Ramos (cell line): ENCODE data around the gene ZNF195.
"Not testable (repeated sequence)": the region's sequence is repeated elsewhere in the genome, so short reads cannot be mapped to it uniquely, and the experiment has no call there.

Experiments
- in situ Hi-C: fragments of 300-500 bp; cut with MboI; formaldehyde crosslinking; loops from one replicate; pipeline ENCODE4 v1.14.3; 2022; ENCODE audit warnings: low sequenced_read_pairs; ENCODE audit not compliant: unreplicated experiment

ZNF195 gene

DNA sequence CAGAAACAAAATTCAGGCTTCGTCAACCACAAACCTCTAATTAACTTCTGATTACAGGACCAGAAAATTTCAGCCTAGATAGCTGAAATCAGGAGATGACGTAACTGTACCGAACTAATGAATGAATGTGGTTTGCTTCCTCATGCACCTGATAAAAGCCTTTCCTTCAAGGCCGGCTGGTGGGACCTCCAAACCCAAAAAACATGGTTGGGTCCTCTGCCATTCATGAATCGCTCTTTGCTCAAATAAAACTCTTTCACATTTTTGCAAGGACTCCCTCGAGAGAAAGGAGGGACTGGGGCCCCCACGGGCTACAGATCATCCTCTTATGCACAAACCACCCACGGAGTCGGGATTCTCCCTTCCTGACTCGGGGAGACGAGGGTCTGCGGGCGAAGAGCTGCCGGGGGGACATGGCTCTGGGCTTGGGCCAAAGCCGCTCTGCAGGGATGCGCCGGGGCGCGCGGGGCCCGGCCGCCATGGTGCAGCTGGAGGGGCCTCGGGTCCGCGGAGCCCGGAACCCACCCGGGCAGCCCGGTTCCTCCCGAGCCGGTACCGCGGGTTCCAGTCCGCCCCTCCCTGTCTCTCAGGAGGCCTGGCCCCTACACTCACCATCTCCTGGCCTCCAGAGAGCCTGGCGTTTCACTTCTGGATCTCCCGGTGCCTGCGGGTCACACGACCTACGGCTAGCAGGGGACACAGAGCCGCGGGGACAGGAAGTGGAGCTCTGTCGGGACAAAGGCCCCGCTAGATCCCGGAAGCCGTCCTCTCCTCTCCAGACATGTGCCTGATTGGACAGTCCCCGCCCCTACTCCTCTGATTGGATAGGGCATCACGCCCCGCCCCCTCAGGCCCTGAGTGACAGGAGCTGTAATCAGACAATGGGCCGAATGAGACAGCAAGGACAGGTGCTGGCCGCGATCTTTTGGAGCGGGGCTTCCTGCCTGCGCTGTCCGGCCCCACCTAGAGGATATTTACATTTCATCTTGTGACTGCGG is at the start of gene ZNF195:
ZNF195 (minus strand) TSS at position 721 of the 998 bp plus-strand sequence; CDS start at position 615, 106 bp downstream.
- in situ Hi-C loops, result no loop called here

DNA sequence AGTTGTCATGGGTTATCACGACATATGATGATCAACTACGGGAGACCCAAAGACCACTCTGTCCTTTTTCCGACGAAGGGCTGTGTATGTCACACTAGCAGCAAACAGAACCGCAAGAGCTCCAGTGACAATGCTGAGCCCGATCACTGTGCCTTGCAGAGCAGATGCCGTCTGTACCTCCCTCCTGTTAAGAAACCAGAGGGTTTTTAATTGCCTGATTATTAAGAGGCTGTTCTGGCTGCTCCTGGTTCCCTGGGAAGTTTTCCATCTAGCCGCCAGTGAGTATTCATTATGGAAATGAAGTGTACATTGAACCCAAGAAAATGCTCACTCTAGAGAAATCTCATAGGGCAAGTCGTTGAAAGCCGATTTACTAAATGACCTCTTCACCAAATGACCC is 49.1 kb upstream of the ZNF195 start:
- in situ Hi-C loops, result not testable (repeated sequence)

DNA sequence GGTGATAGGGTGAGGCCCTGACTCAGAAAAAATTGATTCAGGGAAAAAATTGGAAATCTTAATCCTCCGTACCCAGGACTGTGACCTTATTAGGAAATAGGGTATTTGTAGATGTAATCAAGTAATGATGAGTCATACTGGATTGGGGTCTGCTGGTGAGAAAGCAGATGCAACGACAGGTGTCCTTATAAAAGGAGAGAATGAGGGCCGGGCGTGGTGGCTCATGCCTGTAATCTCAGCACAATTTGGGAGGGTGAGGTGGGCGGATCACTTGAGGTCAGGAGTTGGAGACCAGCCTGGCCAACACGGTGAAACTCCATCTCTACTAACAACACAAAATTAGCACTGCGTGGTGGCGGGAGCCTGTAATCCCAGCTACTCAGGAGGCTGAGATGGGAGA is 47.6 kb upstream of the ZNF195 start:
- in situ Hi-C loops, result not testable (repeated sequence)

DNA sequence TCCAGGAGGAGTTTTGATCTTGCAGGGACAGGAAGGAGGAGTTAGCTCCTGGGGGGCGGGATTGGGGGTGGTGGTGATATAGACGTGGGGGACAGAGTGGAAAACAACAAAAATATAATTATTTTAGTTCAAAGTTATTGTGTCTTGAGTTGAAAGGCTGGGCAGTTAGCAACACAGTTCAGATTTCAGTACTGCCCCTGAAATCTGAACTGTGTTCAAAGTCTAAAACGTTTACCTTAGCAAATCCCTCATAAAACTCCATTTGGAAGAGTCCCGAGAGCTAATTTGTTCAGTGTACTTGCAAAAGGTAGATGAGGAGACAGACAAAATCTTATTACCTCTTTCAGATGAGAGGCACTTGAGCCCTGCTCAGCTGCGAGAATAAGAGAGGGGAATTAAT is 45.0 kb upstream of the ZNF195 start:
- in situ Hi-C loops, result not testable (repeated sequence)

DNA sequence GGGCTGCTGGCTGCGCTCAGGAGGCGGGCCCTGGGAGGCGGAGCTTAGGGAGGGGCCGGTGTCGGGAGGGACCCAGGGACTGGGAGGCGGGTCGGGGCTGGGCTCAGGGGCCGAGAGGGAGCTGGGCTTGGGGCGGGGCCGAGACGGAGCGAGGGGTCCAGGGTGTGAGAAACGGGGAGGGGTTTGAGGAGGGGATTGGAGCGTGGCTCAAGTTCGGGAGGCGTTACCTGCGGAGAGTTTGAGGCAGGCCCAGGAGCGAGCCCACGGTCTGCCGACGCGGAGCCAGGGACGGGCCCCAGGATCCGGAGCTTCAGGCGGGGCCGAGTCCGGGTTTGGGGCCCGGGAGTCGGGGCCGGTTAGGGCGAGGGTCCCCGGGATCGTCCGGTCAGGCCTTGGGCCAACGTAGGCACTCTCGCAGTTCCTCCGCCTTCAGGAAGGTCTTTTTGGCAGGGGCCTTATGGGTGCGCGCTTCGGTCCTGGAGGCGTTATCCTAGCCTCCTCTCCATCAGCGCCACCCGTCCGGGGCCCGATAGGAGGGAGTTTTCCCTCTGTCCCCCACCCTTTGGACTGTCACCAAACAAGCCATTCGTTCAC is 44.3 kb upstream of the ZNF195 start:
- in situ Hi-C loops, result not testable (repeated sequence)

DNA sequence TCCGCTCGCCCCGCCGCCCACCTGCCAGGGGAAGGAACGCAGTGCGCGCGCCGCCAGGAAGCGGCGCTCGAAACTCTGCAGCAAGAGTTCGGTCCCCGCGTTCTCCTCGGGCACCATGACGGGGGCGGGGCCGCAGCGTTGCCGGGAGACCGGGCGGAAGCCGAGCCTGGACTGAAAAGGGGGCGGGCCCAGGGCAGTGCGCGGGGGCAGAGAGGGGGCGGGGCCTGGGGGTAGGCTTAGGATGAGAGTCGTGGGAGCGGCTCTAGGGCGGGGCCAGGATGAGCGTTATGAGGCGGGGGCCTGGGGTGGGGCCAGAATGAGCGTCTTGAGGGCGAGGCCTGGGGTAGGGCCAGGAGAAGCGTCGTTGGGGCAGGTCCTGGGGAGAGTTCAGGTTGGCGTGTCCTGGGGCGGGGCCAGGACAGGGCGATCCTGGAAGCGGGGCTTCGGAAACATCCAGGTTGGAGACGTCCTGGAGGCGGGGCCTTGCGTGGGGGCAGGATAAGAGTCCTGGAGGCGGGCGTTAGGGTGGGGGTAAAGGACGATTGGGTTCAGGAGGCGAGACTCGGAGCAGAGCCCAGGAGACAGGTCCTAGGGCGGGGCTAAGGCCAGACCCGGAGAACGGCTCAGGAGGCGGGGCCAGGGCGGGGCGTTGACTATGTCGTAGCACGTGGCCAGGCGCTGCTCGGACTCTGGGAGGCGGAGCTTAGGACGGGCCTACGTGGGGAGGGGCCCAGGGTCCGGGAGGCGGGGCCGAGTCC is 43.6 kb upstream of the ZNF195 start:
- in situ Hi-C loops, result not testable (repeated sequence)

DNA sequence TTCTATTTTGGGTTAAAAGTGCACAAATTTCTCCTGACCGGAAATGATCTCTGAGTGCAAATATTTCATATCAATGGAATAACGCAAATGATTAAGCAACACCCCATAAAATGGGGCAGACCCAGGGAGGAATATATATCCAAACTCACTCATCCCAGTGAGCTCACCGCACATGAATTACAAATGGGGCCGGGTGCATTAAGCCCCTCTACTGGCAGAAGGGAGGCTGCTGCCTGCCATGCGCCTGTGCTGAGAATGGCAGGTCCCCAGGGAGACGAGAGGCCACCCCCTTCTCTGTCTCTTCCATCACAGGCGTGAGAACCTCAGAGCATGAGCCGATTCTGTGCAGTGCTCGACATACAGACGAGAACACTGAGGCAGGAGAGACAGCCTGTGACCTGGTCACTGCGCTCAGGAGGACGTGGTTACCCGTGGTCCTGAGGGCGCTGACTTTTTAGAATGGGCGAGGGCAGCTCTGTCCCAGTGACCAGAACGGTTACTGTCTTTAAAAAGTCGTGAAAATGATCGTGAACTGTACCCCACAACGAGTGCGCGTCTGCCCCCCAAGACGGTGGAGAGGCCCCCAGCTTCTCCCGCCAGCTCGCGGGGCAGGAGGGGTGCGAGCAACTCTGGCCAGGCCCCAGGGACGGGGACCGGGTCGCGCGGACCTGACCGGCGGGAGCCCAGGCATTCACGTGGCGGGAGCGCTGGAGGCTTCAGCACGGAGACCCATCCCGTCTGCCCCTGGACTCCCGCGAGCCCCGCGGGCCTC is 42.8 kb upstream of the ZNF195 start:
- in situ Hi-C loops, result not testable (repeated sequence)

DNA sequence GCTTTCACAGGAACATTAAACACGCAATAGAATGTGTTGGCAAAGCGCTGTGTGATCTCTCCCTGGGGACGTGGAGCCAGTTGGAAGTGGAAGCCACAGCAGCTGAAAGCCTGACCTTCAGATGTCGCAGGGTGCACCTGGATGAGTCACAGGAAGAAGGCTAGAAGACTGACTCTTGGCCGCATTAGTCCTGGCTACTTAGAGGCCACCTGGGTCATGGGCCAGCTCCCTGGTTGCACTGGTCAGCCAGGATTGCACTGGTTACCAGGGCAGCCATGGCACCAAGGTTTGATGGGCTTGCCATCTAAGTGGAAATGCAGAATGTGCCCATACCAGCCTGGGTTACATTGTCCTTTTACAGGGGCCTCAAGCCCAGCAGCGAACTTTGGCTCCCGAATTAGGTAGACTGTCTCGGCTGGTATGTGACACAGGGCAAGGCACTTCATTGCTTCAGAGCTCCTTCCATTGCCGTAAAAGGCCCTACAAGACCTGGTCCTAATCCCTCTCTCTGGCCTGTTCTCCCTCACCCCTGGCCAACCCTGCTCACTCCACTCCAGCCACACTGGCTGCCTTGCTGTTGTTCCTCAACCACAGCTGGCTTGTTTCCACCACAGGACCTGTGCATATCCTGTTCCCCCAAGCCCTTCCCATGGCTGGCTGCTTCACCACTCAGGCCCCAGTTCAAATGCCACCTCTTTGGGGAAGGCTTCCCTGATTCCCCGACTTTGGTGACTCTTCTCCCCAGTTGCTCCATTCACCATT is 41.5 kb upstream of the ZNF195 start:
- in situ Hi-C loops, result not testable (repeated sequence)

DNA sequence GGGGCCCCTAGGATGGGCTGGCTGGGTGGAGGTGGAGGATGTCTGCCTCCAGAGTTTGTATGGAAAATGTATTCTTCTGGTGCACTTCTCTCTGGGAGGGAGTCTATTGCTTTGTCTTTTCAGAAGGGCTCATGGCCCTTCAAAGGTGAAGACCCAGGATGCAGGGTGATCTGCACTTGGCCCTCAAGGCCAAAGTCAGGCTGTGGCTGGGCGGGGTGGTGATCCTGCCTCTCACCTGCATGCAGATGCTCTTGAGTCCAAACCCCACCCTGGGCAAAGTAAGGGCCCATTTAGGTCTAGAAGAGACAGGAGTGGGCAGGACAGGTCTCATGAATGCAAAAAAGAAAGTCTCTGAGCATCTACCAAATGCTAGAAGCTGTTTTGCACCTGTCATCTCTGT is 40.5 kb upstream of the ZNF195 start:
- in situ Hi-C loops, result not testable (repeated sequence)

DNA sequence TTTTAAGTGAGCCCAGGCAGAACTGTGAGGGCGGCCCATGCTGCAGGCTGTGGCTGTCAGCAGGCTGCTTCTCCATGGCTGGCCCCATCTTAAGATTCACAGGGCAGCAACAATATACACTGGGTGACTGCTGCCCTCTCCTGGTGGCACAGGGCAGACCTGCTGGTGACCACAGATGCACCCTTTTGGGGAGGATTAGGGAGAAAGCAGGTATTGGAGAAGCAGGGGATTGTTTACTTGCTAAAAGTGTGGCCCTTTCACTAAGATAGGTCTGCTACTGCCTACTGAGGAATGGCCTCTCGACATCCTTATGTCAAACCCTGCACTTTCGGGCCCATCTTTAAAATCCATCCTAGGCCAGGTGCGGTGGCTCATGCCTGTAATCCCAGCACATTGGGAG is 38.1 kb upstream of the ZNF195 start:
- in situ Hi-C loops, result not testable (repeated sequence)

DNA sequence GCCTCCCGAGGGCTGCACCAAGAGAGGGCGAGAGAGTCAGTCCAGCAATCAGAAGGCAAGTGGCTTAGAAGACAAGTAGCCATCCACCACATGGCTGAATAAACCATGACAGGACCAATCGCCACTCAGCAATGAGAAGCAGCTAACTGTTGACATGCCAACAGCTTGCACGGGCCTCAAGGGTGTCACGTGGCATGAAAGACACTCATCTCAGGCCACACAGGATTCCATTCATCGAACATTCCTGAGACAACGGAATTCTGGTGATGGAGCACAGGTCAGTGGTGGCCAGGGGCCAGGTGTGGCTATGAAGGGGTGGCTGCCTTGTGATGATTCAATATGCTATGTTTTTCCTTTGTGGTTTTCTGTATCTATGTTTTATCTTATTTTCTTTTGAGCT is 36.4 kb upstream of the ZNF195 start:
- in situ Hi-C loops, result not testable (repeated sequence)

DNA sequence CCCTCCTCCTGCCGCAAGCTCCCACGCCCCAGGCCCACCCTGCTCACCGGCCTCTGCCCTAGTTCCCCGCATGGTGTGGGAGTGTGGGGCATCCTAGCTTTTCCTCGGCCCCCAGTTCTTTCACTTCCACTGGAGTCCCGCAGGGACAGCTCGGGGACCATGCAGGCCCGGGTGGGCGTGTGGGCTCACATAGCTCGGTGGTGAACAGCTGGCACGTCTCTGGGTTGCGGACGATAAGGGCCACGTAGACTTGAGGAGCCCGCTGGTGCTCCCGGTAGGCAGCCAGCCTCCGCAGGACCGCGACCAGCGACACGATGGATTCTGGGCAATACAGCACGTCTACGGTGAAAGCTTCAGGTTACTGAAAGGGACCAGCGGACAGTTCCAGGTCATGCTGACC is 34.7 kb upstream of the ZNF195 start:
- in situ Hi-C loops, result not testable (repeated sequence)

DNA sequence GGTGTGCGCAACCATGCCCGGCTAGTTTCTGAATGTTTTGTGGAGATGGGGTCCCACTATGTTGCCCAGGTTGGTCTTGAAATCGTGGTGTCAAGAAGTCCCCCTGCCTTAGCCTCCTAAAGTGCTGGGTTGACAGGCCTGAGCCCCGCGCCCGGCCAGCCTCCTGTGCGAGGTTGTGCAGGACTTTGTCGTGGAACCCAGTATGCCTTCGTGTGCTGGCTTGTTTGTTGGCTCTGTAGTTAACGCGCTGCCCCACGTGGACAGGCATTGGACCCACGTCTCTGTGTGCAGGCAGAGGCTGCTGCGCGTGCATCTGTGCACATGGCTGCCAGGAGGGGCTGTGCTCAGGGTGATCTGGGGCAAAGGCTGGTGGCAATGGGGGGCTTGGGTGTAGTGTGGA is 33.9 kb upstream of the ZNF195 start:
- in situ Hi-C loops, result no loop called here

DNA sequence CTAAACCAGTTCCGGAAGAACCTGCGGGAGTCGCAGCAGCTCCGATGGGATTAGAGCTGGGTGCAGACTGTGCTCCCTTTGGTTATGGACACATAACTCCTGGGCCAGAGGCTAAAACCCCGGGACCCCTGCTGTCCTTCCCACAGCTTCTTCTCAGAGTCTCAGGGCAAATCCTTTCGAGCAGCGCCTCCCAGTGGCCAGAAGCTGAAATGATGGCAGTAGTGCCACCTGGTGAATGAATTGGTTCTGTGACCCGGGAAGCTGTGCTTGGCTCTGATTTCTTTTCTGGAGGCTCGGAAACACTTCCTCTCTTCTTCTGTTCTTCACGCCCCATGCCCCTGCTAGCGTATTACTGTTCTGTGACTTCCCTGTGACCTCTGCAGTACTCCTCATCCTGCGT is 29.8 kb upstream of the ZNF195 start:
- in situ Hi-C loops, result not testable (repeated sequence)

DNA sequence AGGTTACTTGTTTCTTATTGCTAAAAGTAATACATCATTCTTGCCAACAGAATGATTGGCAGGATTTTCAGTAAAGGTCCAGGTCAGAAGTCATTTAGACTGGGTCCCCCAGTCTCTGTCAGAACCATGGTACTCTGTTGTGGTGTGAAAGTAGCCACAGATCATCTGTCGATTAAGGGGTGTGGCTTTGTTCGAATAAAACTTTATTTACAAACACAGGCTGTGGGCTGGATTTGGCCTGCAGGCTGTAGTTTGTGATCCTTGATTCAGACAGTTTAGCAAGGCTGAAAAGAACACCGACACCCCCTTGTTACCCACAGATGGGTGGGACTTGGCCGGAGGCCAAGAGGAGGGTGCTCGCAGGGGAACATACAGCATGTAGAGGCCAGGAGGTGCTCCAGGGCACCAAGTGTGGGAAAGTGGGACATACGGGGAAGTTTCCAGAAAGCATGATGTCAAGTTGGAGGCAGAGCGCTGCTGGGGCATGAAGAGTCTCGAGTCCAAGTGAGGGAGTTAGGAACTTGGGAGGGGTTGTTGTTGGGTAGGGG is 29.2 kb upstream of the ZNF195 start:
- in situ Hi-C loops, result not testable (repeated sequence)

DNA sequence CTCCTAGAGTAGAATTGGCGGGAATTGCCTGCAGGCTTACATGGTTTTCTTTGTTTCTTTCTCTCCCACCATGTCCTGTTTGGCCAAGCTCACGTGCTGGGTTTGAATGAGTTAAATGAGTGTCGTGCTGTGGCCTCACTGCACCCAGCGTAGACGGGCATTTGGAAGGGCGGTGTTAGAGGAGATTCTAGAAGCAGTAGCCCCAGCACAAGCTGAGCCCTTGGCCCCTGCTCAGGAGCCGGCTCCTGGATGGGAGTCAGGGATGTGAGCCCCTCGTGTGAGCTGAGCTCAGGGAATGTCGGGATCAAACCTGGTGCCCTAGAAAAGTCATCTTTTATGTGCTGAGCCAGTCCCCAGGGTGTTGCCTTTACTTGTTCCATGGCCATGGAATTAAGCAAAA is 28.0 kb upstream of the ZNF195 start:
- in situ Hi-C loops, result not testable (repeated sequence)

DNA sequence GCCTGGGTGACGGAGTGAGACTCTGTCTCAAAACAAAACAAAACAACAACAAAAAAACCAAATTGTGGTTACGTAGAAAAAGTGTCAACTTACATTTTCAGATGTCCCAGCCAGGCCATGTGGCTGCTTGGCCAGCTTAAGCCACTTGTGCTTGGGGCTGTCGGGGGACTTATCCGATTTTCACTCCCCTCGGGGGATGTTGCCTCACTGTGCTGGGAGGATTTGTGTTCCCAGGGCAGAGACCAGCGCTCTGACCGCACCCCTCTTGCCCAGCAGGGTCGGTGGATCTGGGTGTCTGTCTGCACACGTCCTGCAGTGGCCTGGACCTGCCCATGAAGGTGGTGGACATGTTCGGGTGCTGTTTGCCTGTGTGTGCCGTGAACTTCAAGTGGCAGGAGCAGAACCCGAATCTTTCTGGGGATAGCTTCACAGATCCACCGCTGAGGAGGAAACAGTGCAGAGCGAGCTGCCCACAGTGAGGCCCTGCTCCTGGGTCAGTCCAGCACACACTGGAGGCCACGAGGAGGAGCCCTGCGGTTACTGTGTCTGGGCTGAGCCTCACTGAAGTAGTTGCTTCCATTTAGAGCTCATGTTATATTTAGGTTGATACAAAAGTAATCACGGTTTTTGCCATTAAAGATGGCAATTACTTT is 27.4 kb upstream of the ZNF195 start:
- in situ Hi-C loops, result not testable (repeated sequence)

DNA sequence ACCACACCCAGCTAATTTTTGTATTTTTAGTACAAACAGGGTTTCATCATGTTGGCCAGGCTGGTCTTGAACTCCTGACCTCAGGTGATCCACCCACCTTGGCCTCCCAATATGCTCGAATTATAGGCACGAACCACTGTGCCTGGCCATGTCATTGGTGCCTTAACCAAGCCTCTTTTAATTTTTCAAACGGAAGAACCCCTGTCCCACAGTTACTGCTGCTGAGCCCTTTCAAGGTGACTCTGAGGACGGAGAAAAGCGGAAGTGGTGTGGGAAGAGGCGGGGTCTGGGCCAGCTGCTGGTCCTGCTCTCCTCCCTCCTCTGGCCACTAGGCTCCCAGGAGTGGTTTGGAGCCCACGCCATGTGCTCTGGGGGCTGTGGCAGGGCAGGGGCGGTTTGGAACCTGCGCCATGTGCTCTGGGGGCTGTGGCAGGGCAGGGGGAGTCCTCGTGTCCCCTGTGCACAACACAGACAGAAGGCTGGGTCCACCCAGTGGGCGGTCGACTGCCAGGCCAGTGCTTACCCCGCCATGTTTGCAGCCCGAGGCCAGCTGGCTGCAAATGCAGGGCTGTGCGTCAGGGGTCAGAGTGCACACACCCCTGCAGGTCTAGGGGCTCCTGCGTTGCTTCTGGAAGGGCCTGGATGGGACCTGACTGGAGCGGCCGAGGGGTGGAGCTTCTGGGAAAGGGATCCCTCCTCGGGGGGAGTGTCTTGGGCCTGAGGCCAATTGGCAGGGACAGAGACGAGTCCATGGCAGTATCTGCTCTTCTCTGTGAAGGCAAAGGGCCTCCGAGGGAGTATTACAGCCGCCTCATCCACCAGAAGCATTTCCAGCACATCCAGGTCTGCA is 25.4 kb upstream of the ZNF195 start:
- in situ Hi-C loops, result not testable (repeated sequence)
